SK-N-SH (cell line): Measurements from ENCODE around the gene GALR2. TPM values are rescaled to one million over a fixed set of nuclear protein-coding genes. Genes with fewer than 3 reads are reported as not detected.

Experiments used
- CTCF ChIA-PET: fragments of 300-600, 350-600 bp; formaldehyde crosslinking; extraction: SDS; loops from one replicate; lab custom pipeline; 2021; lab: Yijun Ruan, JAX
- POLR2A ChIA-PET: fragments of 350-600 bp; sonication (Branson Sonifier 250); formaldehyde crosslinking; extraction: SDS; loops from one replicate; lab custom pipeline; 2020; ENCODE audit warnings: antibody characterized with exemption, inconsistent platforms; lab: Yijun Ruan, JAX
- DNase-seq: peaks from one replicate; pipeline ENCODE4 v3.0.0; 2012
- H2AFZ ChIP-seq: fragments of 200-600 bp; sonication (generic); 2 replicates; pipeline ENCODE4 v1.8.1; 2016; ENCODE audit warnings: antibody characterized with exemption, mild to moderate bottlenecking, low read depth
- H3F3A ChIP-seq: fragments of 200-600 bp; sonication (generic); replicated peaks from 2 replicates; pipeline ENCODE3; 2016; ENCODE audit warnings: antibody characterized with exemption, mild to moderate bottlenecking; ENCODE audit not compliant: insufficient read depth
- H3K27ac ChIP-seq, 2 experiments: fragments of 200-500 bp in 1 of 2; fragments of 200-600 bp in 1 of 2; sonication (Bioruptor generic) in 1 of 2; sonication (generic), shearing (Covaris generic) in 1 of 2; 2 replicates each; pipeline versions ENCODE4 v1.5.1 to v1.6.1; 2014 to 2016; ENCODE audit warnings: low read depth in 2 of 2, inconsistent platforms in 1 of 2, low read length in 1 of 2, mild to moderate bottlenecking in 1 of 2, mixed read lengths in 1 of 2
- H3K27me3 ChIP-seq: fragments of 200-600 bp; sonication (generic), shearing (Covaris generic); 2 replicates; pipeline ENCODE4 v1.6.1; 2016; ENCODE audit warnings: mixed run types; ENCODE audit not compliant: insufficient read depth
- H3K36me3 ChIP-seq, 2 experiments: fragments of 200-500 bp in 1 of 2; fragments of 200-600 bp in 1 of 2; sonication (Bioruptor generic) in 1 of 2; sonication (generic) in 1 of 2; replicated peaks in 1 of 2; 2 replicates each; pipeline versions ENCODE3 to v1.5.1; 2014 to 2016; ENCODE audit warnings: low read length in 1 of 2, mild to moderate bottlenecking in 1 of 2; ENCODE audit not compliant: insufficient read depth in 2 of 2, control insufficient read depth in 1 of 2
- H3K4me1 ChIP-seq, 2 experiments: fragments of 200-500 bp in 1 of 2; fragments of 200-600 bp in 1 of 2; sonication (Bioruptor generic) in 1 of 2; sonication (generic), shearing (Covaris generic) in 1 of 2; 2 replicates each; pipeline versions ENCODE4 v1.5.1 to v1.6.1; 2014 to 2016; ENCODE audit warnings: low read depth in 1 of 2, low read length in 1 of 2, mixed run types in 1 of 2; ENCODE audit not compliant: insufficient read depth in 2 of 2, control insufficient read depth in 1 of 2
- H3K4me2 ChIP-seq: fragments of 200-600 bp; sonication (generic), shearing (Covaris generic); 2 replicates; pipeline ENCODE4 v1.6.1; 2017; ENCODE audit warnings: mixed run types
- H3K4me3 ChIP-seq, 2 experiments: fragments of 200-500 bp in 1 of 2; fragments of 200-600 bp in 1 of 2; sonication (Bioruptor generic) in 1 of 2; sonication (generic), shearing (Covaris generic) in 1 of 2; 2 replicates each; pipeline versions ENCODE4 v1.5.1 to v1.8.1; 2014 to 2016; ENCODE audit warnings: low read depth in 2 of 2, inconsistent platforms in 1 of 2, low read length in 1 of 2, mild to moderate bottlenecking in 1 of 2, mixed read lengths in 1 of 2, moderate library complexity in 1 of 2
- H3K79me2 ChIP-seq: fragments of 200-600 bp; sonication (generic); 2 replicates; pipeline ENCODE4 v1.8.1; 2017; ENCODE audit warnings: mild to moderate bottlenecking; ENCODE audit not compliant: insufficient read depth
- H3K9ac ChIP-seq: fragments of 200-600 bp; sonication (generic); 2 replicates; pipeline ENCODE4 v1.6.1; 2017; ENCODE audit warnings: mixed run types
- H3K9me2 ChIP-seq: fragments of 200-600 bp; sonication (generic); 2 replicates; pipeline ENCODE4 v1.6.1; 2017; ENCODE audit warnings: mixed run types
- H3K9me3 ChIP-seq: fragments of 200-600 bp; sonication (generic); 2 replicates; pipeline ENCODE4 v1.6.1; 2017; ENCODE audit warnings: mixed run types, mild to moderate bottlenecking, moderate library complexity
- H4K20me1 ChIP-seq: fragments of 200-600 bp; sonication (generic); 2 replicates; pipeline ENCODE4 v1.6.1; 2017; ENCODE audit warnings: mild to moderate bottlenecking, mixed run types; ENCODE audit not compliant: insufficient read depth
- CHD2 ChIP-seq: fragments of 150-350 bp; IDR thresholded peaks from 2 replicates; pipeline ENCODE4 v1.6.1; 2018; ENCODE audit warnings: low read length; ENCODE audit not compliant: partially characterized antibody
- CTCF ChIP-seq: fragments of 200-600 bp; sonication (generic); IDR thresholded peaks from 2 replicates; pipeline ENCODE4 v1.6.1; 2017; ENCODE audit warnings: antibody characterized with exemption, mild to moderate bottlenecking, moderate library complexity
- EP300 ChIP-seq, 2 experiments: IDR thresholded peaks; 2 replicates each; pipeline versions ENCODE4 v1.4.0 to v1.6.1; 2012; ENCODE audit warnings: borderline replicate concordance in 1 of 2, low read depth in 1 of 2, low read length in 1 of 2
- FOSL2 ChIP-seq: IDR thresholded peaks from 2 replicates; pipeline ENCODE4 v1.4.0; 2012; ENCODE audit warnings: low read depth, mild to moderate bottlenecking, moderate library complexity, borderline replicate concordance
- FOXM1 ChIP-seq: IDR thresholded peaks from 2 replicates; pipeline ENCODE4 v1.4.0; 2012; ENCODE audit warnings: low read depth, mild to moderate bottlenecking
- GABPA ChIP-seq: IDR thresholded peaks from 2 replicates; pipeline ENCODE4 v1.4.0; 2012; ENCODE audit warnings: low read depth, mild to moderate bottlenecking
- MXI1 ChIP-seq: IDR thresholded peaks from 2 replicates; pipeline ENCODE4 v1.6.1; 2012; ENCODE audit warnings: mild to moderate bottlenecking, low read depth, low read length, improper control_type of control experiment
- NFIC ChIP-seq: IDR thresholded peaks from 2 replicates; pipeline ENCODE4 v1.4.0; 2012; ENCODE audit warnings: borderline replicate concordance
- RAD21 ChIP-seq: IDR thresholded peaks from 2 replicates; pipeline ENCODE4 v1.6.1; 2012; ENCODE audit warnings: mild to moderate bottlenecking, low read length
- RCOR1 ChIP-seq: fragments of 150-350 bp; IDR thresholded peaks from 2 replicates; pipeline ENCODE4 v1.6.1; 2017; ENCODE audit warnings: antibody characterized with exemption, low read length
- REST ChIP-seq: IDR thresholded peaks from 2 replicates; pipeline ENCODE4 v1.6.1; 2012; ENCODE audit warnings: mild to moderate bottlenecking, low read depth, low read length, moderate library complexity
- RXRA ChIP-seq: IDR thresholded peaks from 2 replicates; pipeline ENCODE4 v1.4.0; 2012; ENCODE audit warnings: low read depth, mild to moderate bottlenecking, borderline replicate concordance
- SIN3A ChIP-seq: IDR thresholded peaks from 2 replicates; pipeline ENCODE4 v1.6.1; 2012; ENCODE audit warnings: low read depth, mild to moderate bottlenecking, low read length, moderate library complexity, borderline replicate concordance
- TCF12 ChIP-seq: IDR thresholded peaks from 2 replicates; pipeline ENCODE4 v1.4.0; 2012
- TEAD4 ChIP-seq: IDR thresholded peaks from 2 replicates; pipeline ENCODE4 v1.4.0; 2012; ENCODE audit warnings: mild to moderate bottlenecking, borderline replicate concordance; ENCODE audit not compliant: insufficient read depth
- USF1 ChIP-seq: IDR thresholded peaks from 2 replicates; pipeline ENCODE4 v1.4.0; 2012; ENCODE audit warnings: low read depth, borderline replicate concordance
- YY1 ChIP-seq: IDR thresholded peaks from 2 replicates; pipeline ENCODE4 v1.4.0; 2012; ENCODE audit warnings: low read depth, mild to moderate bottlenecking
- ZBTB33 ChIP-seq: IDR thresholded peaks from 2 replicates; pipeline ENCODE4 v1.4.0; 2012; ENCODE audit warnings: low read depth, borderline replicate concordance
- WGBS: methylation state at CpG from one replicate; pipeline ENCODE4 v1.1.6; 2017; ENCODE audit warnings: low lambda C conversion rate; 5-methylcytosine and 5-hydroxymethylcytosine counted together
- polyA plus RNA-seq, 3 experiments: library from polyadenylated mRNA; depleted of rRNA; stranded (reverse); fragments of >200 nt; gene quantifications; 2 replicates each; pipeline ENCODE4 v1.2.3, GENCODE V29; 2012

The GALR2 gene
- polyA plus RNA-seq, 1 of the 3 experiments (the other 2 are of a cell fraction): 0.05 TPM

- Histone ChIP-seq H3K4me3 (no peak overlapping the region), H3K27me3 (no peaks in the 10 kb centered on the region), H4K20me1 (no peaks in the 10 kb centered on the region), H3F3A (peaks cover 9% of the 10 kb centered on the region), H3K4me2 (no peak overlapping the region), H3K36me3 (no peaks in the 10 kb centered on the region), H3K9me3 (no peaks in the 10 kb centered on the region), H3K79me2 (no peaks in the 10 kb centered on the region), H3K9ac (no peak overlapping the region), H2AFZ (no peak overlapping the region), H3K27ac (no peak overlapping the region), H3K4me1 (peaks cover 9 to 13% of the 10 kb centered on the region in 2 experiments; a peak in 3 of 4 replicates), H3K9me2 (no peaks in the 10 kb centered on the region)
- TF ChIP-seq YY1: no peak
- TF ChIP-seq TEAD4: no peak
- TF ChIP-seq NFIC: no peak
- no peak for TF ChIP-seq FOXM1
- TF ChIP-seq CTCF: no peak
- TF ChIP-seq RCOR1: no peak
- no peak for TF ChIP-seq TCF12
- no peak for TF ChIP-seq RAD21
- TF ChIP-seq RXRA: no peak
- no peak for TF ChIP-seq MXI1
- TF ChIP-seq USF1: no peak
- no peak for TF ChIP-seq ZBTB33
- no peak for TF ChIP-seq FOSL2
- TF ChIP-seq EP300 (IDR thresholded peaks at IDR 0.05; ENCODE audit: borderline replicate concordance in 1 of 2, low read depth in 1 of 2, low read length in 1 of 2): no peak
- no peak for TF ChIP-seq REST
- no peak for TF ChIP-seq SIN3A
- TF ChIP-seq GABPA: no peak
- no peak for TF ChIP-seq CHD2
- CTCF ChIA-PET: interaction anchor here (1.2 to 1.5 kb wide), 2 partner anchors 9 to 253 kb away, joined by 3 read pairs; no protein-coding TSS in a partner anchor
- 82% methylated on average over 7 of the region's 15 CpGs for WGBS
- POLR2A ChIA-PET: no interaction called here
- DNase-seq: no peak
Observed at GRCh38 chr17:76026714-76027158, 47.8 kb upstream of the GALR2 start.
